Measurements from ENCODE around the gene RBM19. TPM values are rescaled to one million over a fixed set of nuclear protein-coding genes. Genes with fewer than 3 reads are reported as not detected.

RBM19 gene
- total and polyA plus RNA-seq, 4 donors = 7.9 to 18.7 (median 9.0) TPM

- 83% methylated on average over 18 of the region's 18 CpGs for WGBS
- no peak for DNase-seq (ENCODE audit: low spot score)
- H3K9ac ChIP-seq (ENCODE audit: low read depth in 1 of 2, low read length in 2 of 2) = no peak overlapping the region
- no peak for TF ChIP-seq NR2F2 (IDR thresholded peaks at IDR 0.05)
- no peak for TF ChIP-seq MAX (IDR thresholded peaks at IDR 0.05)
- TF ChIP-seq JUND (IDR thresholded peaks at IDR 0.05) = no peak
- no peak for TF ChIP-seq TAF1 (conservative IDR thresholded peaks at IDR 0.05)
- no peak for TF ChIP-seq ATF3 (IDR thresholded peaks at IDR 0.05)
- TF ChIP-seq YY1 (IDR thresholded peaks at IDR 0.05) = no peak
- no peak for TF ChIP-seq RAD21 (IDR thresholded peaks at IDR 0.05)
- no peak for TF ChIP-seq CTCF (IDR thresholded peaks at IDR 0.05; ENCODE audit: low read depth, low read length, missing input control)
- no peak for TF ChIP-seq SP1 (IDR thresholded peaks at IDR 0.05)
- TF ChIP-seq FOXA2 (IDR thresholded peaks at IDR 0.05) = no peak
- no peak for TF ChIP-seq REST (IDR thresholded peaks at IDR 0.05)
- TF ChIP-seq EGR1 (IDR thresholded peaks at IDR 0.05; ENCODE audit: low read depth in 2 of 2) = no peak
- no peak for TF ChIP-seq ZBTB33 (IDR thresholded peaks at IDR 0.05)
- TF ChIP-seq FOXA1 (IDR thresholded peaks at IDR 0.05) = no peak
- no peak for TF ChIP-seq HNF4G (IDR thresholded peaks at IDR 0.05)
- no peak for TF ChIP-seq GABPA (IDR thresholded peaks at IDR 0.05 in 1 of 2, conservative IDR thresholded peaks at IDR 0.05 in 1 of 2)
- no peak for TF ChIP-seq HNF4A (conservative IDR thresholded peaks at IDR 0.05)
- TF ChIP-seq RXRA (IDR thresholded peaks at IDR 0.05) = no peak
- H3K27ac ChIP-seq (ENCODE audit: low read depth in 1 of 2, low read length in 2 of 2) = no peak overlapping the region
- no peaks in the 10 kb centered on the region for H3K27me3 ChIP-seq (ENCODE audit: control insufficient read depth in 4 of 4, insufficient read depth in 4 of 4, low read length in 3 of 4)
- no peak overlapping the region for H3K4me3 ChIP-seq (ENCODE audit: low read depth in 1 of 3, low read length in 3 of 3)
- H3K9me3 ChIP-seq (ENCODE audit: control insufficient read depth in 4 of 4, low read length in 3 of 4) = no peaks in the 10 kb centered on the region
- no peaks in the 10 kb centered on the region for H3K4me1 ChIP-seq (ENCODE audit: control insufficient read depth in 4 of 4, insufficient read depth in 4 of 4, low read length in 3 of 4)
- peaks cover 0 to 11% (median 0%) of the 10 kb centered on the region in 4 donors for H3K36me3 ChIP-seq (ENCODE audit: control insufficient read depth in 4 of 4, insufficient read depth in 3 of 4, low read depth in 1 of 4, low read length in 3 of 4)
Observed at GRCh38 chr12:113862590-113863454, 103.3 kb downstream of the RBM19 start.
